Superior temporal gyrus (tissue), 1 donor: Measurements from ENCODE around the gene LECT2.
A peak's percentile ranks its signal among the peaks of the same experiment; 100 is the strongest.

ENCODE experiments used
- DNase-seq: peaks from one replicate; pipeline ENCODE4 v3.0.0-alpha.2; 2016; ENCODE audit errors: extremely low spot score

LECT2 gene

DNA sequence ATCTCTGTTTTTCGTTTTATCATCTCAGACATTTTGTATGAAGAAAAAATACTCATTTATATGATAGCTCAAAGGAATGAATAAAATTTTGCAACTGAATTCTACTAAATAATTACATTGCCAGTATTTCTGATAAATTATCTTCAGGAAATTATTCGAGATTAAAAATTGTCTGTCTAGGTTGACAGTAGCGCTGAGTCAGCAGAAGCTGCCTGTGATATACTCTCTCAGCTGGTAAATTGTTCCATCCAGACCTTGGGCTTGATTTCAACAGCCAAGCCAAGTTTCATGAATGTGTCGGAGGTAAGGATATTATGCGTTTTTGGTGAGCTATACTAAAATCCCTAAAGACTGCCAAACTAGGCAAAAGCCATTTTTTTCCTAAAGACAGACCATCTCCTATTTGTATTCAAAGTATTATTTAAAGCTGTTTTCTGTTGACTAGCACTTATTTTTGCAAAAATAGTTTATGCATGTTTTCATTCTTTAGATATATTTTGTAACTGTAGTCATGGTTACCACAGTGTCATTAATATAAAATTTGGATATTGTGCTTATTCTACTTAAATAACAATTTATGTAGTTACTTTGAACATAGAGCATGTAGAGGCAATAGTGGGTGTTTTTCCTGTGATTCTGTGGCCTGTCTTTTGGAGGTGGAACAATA lies 17.4 kb downstream of the LECT2 start:
- no peak for DNase-seq

DNA sequence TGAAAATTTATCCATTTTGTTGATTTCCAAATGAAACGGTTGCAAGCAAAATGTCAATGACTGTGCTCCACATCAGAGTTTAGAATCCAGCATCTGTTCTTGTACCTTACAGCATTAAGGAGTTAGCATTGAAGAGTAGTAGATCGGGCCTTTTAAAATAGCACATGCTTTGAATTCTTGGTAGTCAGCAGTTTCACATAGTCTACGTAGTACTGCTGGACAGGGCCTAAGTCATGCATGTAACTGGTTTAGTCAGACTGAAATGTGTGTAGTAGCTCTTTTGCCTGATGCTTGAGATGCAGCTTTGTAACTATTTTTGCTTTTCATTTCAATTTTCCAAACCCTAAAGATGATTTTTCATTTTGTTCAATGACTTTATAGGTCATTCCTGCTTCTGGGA lies 19.8 kb downstream of the LECT2 start:
- DNase-seq, result no peak

DNA sequence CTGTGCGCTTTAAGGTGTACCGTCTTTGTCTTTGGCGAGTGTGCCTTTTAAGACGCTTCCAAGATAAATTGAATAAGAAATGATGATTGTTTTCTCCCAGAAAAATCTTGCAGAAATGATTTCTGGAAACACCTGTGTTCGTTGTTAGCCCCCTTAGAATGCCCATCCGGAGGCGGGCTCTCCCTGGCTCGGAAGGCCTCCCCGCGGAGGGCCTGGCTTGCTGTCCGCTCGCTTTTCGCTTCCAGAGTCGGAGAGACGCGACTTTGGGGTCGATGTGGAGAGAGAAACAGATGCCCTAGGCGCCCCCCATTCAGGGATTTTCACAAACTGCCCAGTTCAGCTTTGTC lies 23.9 kb downstream of the LECT2 start:
- no peak for DNase-seq

DNA sequence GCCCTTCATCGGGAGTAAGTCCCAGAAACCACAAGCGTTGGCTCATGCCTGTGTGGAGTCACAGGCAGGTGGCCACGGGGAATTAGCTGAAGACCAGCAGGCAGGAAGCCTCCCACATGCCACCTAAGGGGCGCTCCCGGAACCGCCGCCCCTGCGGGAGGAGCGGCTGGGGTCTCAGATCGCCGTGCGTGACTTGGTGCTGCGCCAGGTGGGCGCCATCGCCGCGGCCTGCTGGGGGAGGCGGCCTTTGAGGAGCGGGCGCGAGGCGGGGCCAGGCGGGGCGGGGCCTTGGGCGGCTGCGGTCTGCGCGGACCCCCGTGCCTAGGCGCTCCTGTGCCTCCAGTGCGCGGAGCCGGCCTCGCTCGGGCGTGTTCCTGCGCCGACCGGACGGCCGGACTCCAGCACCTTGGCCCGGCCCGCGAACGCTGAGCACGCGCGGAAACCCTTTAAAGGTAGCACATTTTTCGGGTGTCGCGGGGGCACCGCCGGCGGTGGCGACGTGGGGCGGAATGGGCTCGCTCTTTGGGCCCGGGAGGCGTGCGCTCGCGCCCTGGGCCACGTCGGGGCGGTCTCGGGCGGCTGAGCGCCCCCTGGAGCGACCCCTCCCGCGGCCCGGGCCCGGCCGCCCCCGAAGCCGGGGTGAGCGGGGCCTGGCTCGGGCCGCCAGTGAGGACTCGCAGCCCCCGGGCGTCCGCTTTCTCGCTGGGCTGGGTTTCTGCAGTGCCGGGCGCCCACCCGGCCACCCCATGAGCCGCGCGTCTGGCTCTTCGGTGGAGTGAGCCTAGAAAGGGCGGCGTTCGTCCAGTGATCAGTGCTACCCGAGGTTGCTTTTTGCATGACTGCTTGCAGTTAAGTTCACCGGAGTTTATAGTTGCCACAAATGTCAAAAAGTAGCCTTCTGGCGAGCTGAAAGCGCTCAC lies 24.5 kb downstream of the LECT2 start:
- no peak for DNase-seq

DNA sequence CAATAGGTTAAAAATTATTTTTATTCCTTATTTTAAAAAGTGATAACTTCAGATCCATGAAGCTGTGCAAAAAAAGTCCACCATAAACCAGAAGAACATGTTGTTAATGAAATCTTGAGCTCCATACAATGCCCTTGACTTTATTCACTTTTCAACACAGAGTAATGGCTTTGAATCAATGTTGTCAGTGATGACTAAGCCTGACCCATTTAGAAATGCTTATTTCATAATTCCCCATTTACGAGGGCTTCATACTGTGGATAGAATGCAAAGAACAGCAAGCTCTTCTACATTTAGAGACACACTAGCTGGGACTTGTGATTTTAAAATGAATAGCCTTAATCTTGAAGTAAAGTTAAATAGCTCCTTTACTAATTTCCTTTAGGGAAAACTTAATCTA lies 33.4 kb downstream of the LECT2 start:
- peak; percentile 26 for DNase-seq

DNA sequence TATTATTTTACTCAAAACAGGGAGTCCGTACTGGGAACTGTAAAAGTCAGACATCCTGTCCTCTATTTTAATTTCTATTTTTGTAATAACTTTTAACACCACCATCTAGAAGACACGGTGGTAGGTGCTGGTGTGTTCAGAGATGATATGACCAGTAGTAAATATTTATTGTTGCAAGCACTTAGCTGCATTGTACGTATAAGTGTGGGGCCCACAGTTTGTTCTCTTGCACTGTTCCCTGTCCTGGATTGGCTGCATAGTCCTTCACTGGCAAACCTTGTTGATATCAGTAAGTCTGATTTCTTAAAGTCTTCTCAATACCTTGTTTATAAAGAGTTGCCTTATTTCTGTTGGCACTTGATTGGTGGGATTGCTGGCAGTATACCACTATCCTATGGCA lies 34.6 kb downstream of the LECT2 start:
- DNase-seq, result no peak

DNA sequence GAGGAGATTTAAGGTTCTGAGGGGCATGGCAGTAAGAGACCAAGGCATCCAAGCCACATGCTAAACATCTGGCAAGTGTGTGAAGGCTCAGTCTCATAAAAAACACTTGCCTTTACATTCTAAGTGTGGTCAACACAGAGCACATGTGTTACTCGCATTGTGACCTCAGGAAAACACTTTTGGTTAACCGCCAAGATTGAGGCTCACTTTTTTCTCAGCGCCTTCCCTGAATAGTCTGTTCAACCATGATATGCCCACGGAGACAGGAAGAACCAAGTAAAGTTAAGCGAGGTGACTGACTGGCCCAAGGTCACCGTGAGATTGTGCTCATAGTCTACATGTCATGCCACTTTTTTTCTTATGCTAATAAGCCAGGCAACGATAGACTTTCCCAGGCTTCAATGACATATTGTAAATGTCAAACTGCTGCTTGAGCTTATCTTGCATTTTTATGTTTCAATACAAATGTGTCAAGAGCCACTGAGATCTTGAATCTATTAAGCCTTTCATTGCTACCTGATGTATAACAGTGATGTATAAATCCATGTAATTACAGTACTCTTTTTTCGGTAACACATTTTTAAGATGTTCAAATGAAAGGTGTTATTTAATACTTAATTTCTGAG lies 38.0 kb downstream of the LECT2 start:
- DNase-seq, result no peak

DNA sequence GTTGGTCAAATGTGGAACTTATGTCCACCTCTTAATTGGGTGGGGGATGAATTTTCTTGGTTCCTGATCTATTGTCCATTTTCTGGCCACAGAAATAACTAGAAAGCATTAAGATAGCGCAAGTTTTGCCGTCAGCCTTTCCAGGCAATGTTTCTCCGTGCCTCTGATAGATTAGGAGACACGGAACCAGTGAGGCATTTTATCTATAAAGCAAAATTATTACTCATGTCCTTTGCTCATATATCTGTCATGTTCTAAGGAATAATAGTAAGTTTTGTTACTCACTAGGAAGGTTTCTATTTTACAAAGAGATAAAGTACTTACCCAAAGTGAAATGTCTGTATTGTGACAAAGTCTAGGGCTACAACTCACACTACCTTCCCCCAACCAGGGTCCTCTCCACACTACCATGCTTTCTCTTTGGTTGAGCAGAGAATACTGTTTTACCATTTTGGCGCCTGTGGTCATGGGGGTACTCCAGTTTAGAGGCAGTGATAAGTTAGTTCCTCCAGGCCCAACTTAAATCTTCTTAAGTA lies 39.2 kb downstream of the LECT2 start:
- DNase-seq, result no peak

DNA sequence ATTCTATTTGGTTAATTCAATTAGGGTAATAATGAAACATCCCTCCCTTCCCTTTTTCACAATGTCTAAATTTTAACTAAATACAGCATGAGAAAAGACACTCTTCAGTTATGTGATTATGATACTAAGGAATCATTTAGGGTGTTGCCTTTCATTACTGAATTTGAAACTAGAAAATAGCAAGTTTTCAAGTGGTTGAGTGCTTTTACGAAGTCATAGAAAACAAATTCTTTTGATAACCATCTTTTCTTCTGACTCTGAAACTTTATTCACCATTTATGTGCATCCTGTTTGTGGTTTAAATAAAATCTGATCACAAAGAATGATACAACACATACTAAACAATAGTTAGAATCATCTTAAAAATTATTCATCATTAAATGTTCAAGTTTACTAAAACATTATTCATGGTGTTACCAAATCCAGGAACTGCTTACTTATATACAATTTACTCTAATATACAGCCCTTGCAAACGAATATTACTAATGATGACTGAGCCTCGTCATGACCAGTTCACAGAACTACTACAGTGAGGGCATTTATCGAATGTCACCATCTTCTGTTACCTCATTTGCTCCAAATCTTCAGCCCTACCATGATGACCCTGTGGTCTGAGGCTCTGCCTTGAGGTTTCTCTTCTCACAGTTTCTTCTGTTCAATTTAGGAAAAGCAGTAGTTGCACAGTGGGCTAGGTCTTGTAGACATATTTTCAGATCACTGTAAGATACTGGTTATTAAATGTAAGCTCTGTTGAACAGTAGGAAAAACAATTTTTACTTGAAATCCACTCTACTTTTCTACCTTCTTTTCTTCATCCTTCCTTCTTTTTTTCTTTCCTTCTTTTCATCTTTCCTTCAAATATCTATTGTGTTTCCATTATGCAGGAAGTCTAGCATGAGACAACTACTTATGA lies 40.8 kb downstream of the LECT2 start:
- no peak for DNase-seq

DNA sequence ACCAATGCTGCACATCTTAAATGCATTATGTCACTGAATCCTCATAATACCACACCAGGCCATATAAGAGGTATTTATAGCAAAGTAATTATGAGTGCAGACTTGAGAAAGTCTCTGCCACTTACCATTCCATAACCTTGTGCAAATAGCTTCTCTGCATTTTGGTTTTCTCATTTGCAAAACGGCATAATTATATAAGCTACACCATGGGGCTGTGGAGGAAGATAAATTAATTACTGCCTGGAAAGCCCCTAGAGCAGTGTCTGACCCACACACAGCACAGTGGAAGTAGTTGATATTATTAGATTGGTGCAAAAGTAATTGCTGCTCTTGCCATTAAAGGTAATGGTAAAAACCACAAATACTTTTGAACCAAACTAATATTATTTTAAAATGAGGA lies 49.6 kb downstream of the LECT2 start:
- DNase-seq, result no peak

DNA sequence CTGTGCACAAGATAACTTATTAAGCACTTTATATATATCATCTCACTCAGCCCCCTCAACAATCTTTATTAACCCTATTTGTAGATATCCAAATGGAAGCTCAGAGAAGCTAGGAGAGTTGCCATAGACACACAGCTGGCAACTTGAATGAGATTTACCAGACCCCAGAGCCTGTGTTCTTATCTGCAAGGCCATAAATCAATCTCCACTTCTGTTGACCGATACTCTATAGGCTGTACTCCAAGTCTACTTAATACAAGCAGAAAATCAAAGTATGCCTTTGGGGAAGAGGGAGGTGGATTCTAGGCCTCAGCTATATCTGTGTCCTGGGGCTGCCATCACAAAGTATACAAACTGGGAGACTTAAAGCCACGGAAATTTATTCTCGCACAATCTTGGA lies 53.1 kb downstream of the LECT2 start:
- DNase-seq, result no peak

DNA sequence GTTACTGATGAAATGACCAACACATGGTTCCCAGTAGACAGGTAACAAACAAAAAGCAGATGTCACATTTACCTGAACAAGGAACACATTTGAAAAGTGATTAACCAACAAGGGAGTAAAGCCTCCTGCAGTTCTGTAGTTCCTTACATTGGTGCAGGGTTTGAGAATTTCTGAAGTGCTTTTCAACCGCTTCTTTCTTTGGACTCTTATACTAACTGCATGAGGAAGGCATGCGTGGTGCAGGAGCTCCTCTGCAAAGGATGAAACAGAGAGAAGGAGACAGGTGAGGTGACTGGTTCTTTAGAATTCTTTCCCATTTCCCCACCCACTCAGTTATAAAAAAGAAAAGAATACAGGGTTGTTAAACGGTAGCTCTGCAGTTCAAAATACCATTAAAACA lies 54.5 kb downstream of the LECT2 start:
- DNase-seq, result no peak

DNA sequence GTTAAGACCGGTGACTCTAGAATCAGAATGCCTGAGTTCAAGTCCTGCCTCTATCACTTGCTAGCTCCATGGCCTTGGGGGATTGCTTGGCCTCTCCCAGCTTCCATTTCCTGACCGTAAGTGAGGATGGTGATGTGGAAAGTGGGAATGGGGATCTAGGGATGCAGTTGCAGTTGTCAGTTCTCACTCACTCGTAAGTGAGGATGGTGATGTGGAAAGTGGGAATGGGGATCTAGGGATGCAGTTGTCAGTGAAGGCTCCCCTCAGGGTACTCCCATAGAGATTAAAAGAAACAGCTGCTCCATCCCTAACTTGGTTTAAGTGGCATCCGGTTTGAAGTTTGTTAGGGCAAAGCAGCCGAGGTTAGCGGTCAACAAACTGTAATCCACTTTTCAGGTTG lies 56.1 kb downstream of the LECT2 start:
- no peak for DNase-seq
